Activated CD4-positive, alpha-beta T cell treated with anti-CD3 and anti-CD28 coated beads for 48 hours (primary cell): Measurements from ENCODE around the gene IFNAR2.

ENCODE experiments used
- DNase-seq: peaks from one replicate; pipeline ENCODE4 v3.0.0-alpha.2; 2020

The IFNAR2 gene

GRCh38 chr21:33229784-33230544 lies at the start of gene IFNAR2:
Gene IFNAR2 (plus strand): TSS chr21:33229938. CDS start chr21:33241923, 11,985 bp downstream.
- peak; percentile 79 for DNase-seq

GRCh38 chr21:33185852-33186251 lies 43.9 kb upstream of the IFNAR2 start:
- DNase-seq = no peak

- DNase-seq = no peak
Observed at GRCh38 chr21:33187276-33187675, 42.5 kb upstream of the IFNAR2 start.

GRCh38 chr21:33189237-33189636 lies 40.5 kb upstream of the IFNAR2 start:
- DNase-seq = no peak

GRCh38 chr21:33189824-33190223 lies 39.9 kb upstream of the IFNAR2 start:
- no peak for DNase-seq

- peak; percentile 65 for DNase-seq
Observed at GRCh38 chr21:33196941-33197374, 32.8 kb upstream of the IFNAR2 start.

- no peak for DNase-seq
Observed at GRCh38 chr21:33197496-33197895, 32.2 kb upstream of the IFNAR2 start.

- no peak for DNase-seq
Observed at GRCh38 chr21:33198346-33199099, 31.2 kb upstream of the IFNAR2 start.

- no peak for DNase-seq
Observed at GRCh38 chr21:33199100-33199464, 30.7 kb upstream of the IFNAR2 start.

GRCh38 chr21:33199516-33200217 lies 30.1 kb upstream of the IFNAR2 start:
- peak; percentile 84 for DNase-seq

GRCh38 chr21:33201956-33202355 lies 27.8 kb upstream of the IFNAR2 start:
- no peak for DNase-seq

GRCh38 chr21:33202464-33203363 lies 27.0 kb upstream of the IFNAR2 start:
- no peak for DNase-seq

- DNase-seq = no peak
Observed at GRCh38 chr21:33203371-33203724, 26.4 kb upstream of the IFNAR2 start.

- DNase-seq = no peak
Observed at GRCh38 chr21:33205476-33205875, 24.3 kb upstream of the IFNAR2 start.

- DNase-seq = no peak
Observed at GRCh38 chr21:33206771-33207281, 22.9 kb upstream of the IFNAR2 start.

- DNase-seq = no peak
Observed at GRCh38 chr21:33207449-33208149, 22.1 kb upstream of the IFNAR2 start.

- DNase-seq = no peak
Observed at GRCh38 chr21:33208534-33208933, 21.2 kb upstream of the IFNAR2 start.

GRCh38 chr21:33211305-33211704 lies 18.4 kb upstream of the IFNAR2 start:
- DNase-seq = no peak

GRCh38 chr21:33211732-33212131 lies 18.0 kb upstream of the IFNAR2 start:
- peak; percentile 37 for DNase-seq

- no peak for DNase-seq
Observed at GRCh38 chr21:33212159-33212851, 17.4 kb upstream of the IFNAR2 start.

- DNase-seq = no peak
Observed at GRCh38 chr21:33214056-33214455, 15.7 kb upstream of the IFNAR2 start.
